ENCODE data around the gene KY. TPM values are rescaled to one million over a fixed set of nuclear protein-coding genes. Genes with fewer than 3 reads are reported as not detected.

Gene KY
- total and polyA plus RNA-seq, 10 of the 15 experiments (the other 5 are each of a cell fraction or from before 2014, with no cell fraction given): 0.04 to 0.11 TPM; not detected in 8

- TF ChIP-seq ZNF592 (IDR thresholded peaks at IDR 0.05) (no peak), RELA (IDR thresholded peaks at IDR 0.05; ENCODE audit: borderline replicate concordance, partially characterized antibody) (no peak), ELK1 (IDR thresholded peaks at IDR 0.05; ENCODE audit: low read depth, low read length) (no peak), REST (IDR thresholded peaks at IDR 0.05; ENCODE audit: low read depth, low read length) (no peak)
Measured at GRCh38 chr3:134654031-134654430, 3.2 kb upstream of the KY start (continued).
